LNCAP (cell line): ENCODE data around the gene SNRNP27.

ENCODE experiments used
- TF ChIP-seq, protein P1 (sequence below): fragments of 450-650 bp; IDR thresholded peaks from 2 replicates; pipeline ENCODE4 v1.5.1; 2017; ENCODE audit warnings: mild to moderate bottlenecking

The SNRNP27 gene

DNA sequence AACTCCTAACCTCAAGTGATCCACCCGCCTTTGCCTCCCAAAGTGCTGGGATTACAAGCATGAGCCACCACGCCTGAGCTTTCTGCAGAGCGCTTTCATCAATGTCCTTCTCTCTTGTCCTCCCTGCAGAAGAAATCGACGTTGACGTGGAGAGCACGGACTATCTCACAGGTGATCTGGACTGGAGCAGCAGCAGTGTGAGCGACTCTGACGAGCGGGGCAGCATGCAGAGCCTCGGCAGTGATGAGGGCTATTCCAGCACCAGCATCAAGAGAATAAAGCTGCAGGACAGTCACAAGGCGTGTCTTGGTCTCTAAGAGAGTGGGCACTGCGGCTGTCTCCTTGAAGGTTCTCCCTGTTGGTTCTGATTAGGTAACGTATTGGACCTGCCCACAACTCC lies 44.2 kb downstream of the SNRNP27 start:
- TF ChIP-seq, protein P1, sequence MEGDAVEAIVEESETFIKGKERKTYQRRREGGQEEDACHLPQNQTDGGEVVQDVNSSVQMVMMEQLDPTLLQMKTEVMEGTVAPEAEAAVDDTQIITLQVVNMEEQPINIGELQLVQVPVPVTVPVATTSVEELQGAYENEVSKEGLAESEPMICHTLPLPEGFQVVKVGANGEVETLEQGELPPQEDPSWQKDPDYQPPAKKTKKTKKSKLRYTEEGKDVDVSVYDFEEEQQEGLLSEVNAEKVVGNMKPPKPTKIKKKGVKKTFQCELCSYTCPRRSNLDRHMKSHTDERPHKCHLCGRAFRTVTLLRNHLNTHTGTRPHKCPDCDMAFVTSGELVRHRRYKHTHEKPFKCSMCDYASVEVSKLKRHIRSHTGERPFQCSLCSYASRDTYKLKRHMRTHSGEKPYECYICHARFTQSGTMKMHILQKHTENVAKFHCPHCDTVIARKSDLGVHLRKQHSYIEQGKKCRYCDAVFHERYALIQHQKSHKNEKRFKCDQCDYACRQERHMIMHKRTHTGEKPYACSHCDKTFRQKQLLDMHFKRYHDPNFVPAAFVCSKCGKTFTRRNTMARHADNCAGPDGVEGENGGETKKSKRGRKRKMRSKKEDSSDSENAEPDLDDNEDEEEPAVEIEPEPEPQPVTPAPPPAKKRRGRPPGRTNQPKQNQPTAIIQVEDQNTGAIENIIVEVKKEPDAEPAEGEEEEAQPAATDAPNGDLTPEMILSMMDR, result no peak

DNA sequence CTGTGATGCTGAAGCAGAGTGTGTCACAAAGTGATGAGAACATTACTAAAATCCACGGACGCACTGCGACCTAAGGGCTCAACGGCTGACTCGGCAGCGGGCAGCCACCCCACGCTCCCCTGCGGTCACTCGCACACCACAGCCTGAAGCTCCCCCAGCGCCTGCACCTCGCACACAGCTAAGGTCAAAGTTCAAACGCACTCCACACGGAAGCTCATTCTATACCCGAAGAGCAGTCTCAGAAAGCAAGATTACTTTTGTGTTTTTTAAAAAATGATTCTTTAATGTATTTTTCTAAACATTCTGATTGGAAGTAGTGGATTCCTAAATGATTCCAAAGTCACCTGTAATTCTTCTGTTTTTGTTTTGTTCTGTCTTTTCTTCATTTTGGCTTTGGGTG lies 46.0 kb downstream of the SNRNP27 start:
- TF ChIP-seq, protein P1, result no peak

- TF ChIP-seq, protein P1, result no peak
Observed at GRCh38 chr2:69940691-69941090, 46.9 kb downstream of the SNRNP27 start.

DNA sequence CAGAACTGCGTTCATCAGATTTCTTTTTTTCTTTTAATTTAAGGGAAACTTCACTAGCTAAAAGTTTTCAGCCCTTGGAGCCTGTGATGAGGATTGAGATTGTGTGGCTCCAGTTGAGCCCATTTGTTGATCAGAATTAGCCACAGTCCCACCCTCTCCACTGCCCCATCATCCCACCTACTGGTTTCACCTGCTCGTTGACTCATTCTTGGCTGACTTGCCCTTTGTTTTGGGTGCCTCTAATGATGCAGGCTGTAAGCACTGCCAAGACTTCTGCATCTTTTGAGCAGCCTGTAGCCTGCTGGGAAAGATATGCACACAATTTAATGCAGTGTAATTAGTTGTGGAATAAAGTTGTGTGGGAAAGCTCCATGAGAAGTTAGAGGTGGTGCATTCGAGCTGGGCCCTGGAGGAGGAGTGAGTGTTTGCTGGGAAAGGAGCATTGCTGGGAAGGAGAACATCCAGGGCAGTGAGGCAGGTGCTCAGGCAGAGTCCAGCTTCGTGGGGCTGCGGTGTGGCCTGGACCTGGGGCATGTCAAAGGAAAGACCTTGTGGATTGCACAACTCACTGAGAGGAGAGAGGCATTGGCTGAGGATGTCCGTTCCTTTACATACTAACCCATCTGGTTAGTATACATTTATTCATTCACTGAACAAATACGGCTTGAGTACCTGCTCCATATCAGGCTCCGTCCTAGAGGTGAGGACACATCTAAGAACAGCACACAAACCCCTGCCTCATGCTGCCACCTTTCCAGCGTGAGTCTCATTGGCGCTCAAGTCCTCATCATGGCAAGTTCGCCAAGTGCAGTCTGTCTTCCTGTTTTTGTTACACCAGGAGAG lies 49.5 kb downstream of the SNRNP27 start:
- TF ChIP-seq, protein P1, result no peak

- TF ChIP-seq, protein P1, result no peak
Observed at GRCh38 chr2:69943843-69944525, 50.2 kb downstream of the SNRNP27 start.

DNA sequence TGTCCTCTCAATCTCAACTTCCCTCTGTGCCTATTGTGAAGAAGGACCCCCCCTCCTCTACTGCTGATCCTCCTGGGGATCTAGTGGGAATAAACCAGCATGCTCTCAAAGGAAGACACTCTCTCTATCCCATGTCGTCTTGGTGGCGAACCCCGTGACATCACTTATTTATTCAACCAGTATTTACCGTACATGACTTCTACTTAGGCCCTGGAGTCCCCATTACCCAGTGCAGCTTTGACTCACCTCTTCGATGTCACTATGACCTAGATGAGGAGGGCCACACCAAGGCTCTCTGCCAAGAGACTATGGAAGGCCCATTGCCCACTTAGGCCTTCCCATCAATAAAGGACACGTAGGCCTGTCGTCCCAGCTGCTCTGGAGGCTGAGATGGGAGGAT lies 51.0 kb downstream of the SNRNP27 start:
- TF ChIP-seq, protein P1, result no peak

DNA sequence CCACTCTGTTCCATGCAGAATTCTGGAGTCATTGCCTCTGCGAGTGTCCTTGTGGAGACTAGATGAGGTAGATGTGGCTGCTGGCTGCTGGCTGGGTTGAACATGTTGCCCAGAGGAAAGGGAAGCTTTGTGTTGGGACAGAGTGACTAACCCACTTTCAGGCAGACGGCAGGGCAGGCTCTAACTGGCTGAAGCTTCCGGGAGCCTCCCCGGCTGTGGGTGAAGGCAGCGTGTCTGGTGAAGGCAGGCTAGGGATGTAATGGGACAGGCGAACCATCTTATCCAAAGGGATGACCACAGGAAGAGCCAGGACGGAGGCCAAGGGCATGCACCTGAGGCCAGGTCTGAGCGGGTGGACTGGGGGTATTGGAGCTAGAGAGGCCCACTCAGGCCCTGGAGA lies 51.7 kb downstream of the SNRNP27 start:
- TF ChIP-seq, protein P1, result no peak
